Measurements from ENCODE around the gene ACOT8.

- TF ChIP-seq POLR2A (IDR thresholded peaks at IDR 0.05; ENCODE audit: control extremely low read depth in 1 of 2, low read depth in 2 of 2, low read length in 2 of 2) (no peak; a peak in 1 of 3 replicates), CTCF (IDR thresholded peaks at IDR 0.05; ENCODE audit: control extremely low read depth in 1 of 3, insufficient read depth in 1 of 3, low read depth in 1 of 3, low read length in 3 of 3) (no peak), JUN (IDR thresholded peaks at IDR 0.05; ENCODE audit: low read depth, low read length) (no peak), MAX (IDR thresholded peaks at IDR 0.05) (no peak), CREB1 (IDR thresholded peaks at IDR 0.05) (no peak), EZH2 (IDR thresholded peaks at IDR 0.05; ENCODE audit: low read depth, low read length, severe bottlenecking) (no peak), JUND (IDR thresholded peaks at IDR 0.05; ENCODE audit: low read length) (no peak), TAF7 (optimal IDR thresholded peaks at IDR 0.05; ENCODE audit: borderline replicate concordance, low read depth, low read length) (no peak), TAF1 (IDR thresholded peaks at IDR 0.05; ENCODE audit: low read depth, low read length) (no peak), NRF1 (IDR thresholded peaks at IDR 0.05; ENCODE audit: low read depth, low read length) (no peak), POLR2AphosphoS5 (IDR thresholded peaks at IDR 0.05; ENCODE audit: low read depth, low read length) (no peak), USF2 (IDR thresholded peaks at IDR 0.05; ENCODE audit: low read length) (no peak), CBX5 (IDR thresholded peaks at IDR 0.05; ENCODE audit: low read depth, low read length) (no peak), PHF8 (conservative IDR thresholded peaks at IDR 0.05; ENCODE audit: low read depth, low read length) (no peak)
These were observed 25.4 kb upstream of the ACOT8 start for GRCh38 chr20:45882469-45883099.

All from H1 (cell line).